T-helper 9 cell (primary cell): ENCODE data around the gene OR4C12.
"Not testable (repeated sequence)": the region's sequence is repeated elsewhere in the genome, so short reads cannot be mapped to it uniquely, and the experiment has no call there.

Experiments used
- DNase-seq: peaks from one replicate; pipeline ENCODE4 v3.0.0-alpha.2; 2020
- total RNA-seq, 2 donors: gene quantifications; one replicate each; lab custom pipeline; 2026; lab: John Stamatoyannopoulos, UW

The OR4C12 gene
- total RNA-seq: 0 reads per million in 2 donors

DNA sequence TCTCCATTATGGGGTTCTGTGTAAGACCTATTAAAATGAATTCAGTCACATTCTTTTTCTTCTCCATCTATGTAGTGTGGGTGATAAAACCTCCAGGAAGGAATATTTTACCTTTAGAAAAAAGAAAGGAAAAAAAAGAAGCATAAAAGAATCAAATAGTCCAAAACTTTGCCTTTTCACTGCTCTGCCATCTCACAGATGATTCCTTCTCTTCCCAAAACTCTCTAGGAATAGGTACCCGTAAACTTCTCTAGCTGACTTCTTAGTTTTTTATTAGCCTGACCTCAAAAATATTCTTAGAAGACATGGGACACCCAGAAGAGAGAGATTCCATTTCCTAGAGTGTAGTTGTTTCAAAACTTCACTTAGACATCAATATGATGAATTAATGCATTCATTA lies at the start of gene OR4C12:
Gene OR4C12 (minus strand): TSS at position 101 of the 400 bp plus-strand sequence. CDS start 34 bp downstream, at position 67.
- not testable (repeated sequence) for DNase-seq

DNA sequence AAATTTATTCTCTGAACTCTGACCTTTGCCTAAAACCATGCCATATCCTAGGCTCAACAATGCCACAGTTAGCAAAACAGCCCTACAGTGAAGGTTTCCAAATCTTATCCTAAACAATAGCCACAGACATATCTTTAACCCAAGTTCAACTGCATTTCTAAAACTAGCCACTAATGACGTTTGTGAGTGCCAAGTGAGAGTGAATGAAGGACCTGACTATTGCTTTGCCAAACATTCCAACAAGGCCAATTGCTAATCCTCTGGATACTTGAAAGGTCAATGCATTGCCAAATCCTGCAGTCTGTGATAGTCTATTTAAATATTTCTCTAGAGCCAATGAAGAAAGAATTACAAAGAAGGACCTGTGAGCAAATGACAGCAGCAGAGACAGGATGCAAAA lies 47.9 kb upstream of the OR4C12 start:
- no peak for DNase-seq

DNA sequence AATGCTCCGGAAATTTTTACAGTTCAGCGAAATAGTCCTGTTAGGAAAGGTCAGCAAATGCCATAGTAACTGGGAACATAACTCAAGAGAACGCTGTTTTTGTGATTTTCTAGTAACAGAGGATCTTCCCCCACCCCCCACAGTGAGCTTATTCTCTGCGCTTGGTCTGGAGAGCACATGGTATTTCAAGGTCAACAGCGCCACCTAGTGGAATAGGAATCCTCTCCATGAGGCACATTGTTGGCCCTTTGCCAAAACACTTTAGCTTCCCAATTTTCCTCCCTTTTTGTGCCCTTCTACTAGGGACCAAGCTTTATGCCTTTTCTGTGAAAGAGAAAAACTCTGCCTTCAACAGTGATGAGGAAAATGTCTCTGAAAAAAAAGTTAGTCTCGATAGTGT lies 13.2 kb upstream of the OR4C12 start:
- DNase-seq: no peak

DNA sequence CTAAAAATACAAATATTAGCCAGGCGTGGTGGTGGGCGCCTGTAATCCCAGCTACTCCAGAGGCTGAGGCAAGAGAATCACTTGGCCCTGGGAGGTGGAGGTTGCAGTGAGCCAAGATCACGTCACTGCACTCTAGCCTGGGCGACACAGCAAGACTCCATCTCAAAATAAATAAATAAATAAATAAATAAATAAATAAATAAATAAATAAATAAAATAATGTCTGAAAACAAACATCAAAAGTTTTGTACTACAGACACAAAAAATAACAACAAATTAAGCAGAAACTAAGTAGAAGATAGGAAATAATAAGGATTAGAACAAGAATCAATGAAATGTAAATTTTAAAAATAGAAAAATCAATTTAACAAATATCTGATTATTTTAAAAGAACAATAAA lies 8.9 kb downstream of the OR4C12 start:
- DNase-seq: not testable (repeated sequence)

DNA sequence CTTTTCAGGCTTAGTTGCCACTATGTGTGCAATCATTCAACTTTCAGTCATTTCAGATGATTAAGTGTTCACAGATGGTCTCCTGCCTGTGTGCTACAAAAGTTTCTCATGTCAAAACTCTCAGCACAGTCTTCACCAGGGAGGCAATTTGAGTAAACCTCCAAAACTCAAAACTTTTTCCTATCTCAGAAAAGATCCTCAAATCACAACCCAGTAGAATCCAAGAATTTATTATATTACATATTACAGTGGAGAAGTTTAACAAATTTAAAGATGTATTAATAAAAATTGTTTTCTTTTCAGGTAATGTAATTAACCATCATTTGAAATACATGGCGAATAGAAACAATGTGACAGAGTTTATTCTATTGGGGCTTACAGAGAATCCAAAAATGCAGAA lies 30.2 kb downstream of the OR4C12 start, which contains the start of gene OR4C13:
Gene OR4C13 (plus strand): TSS at position 301 of the 400 bp plus-strand sequence. CDS start 32 bp downstream, at position 333.
- no peak for DNase-seq

DNA sequence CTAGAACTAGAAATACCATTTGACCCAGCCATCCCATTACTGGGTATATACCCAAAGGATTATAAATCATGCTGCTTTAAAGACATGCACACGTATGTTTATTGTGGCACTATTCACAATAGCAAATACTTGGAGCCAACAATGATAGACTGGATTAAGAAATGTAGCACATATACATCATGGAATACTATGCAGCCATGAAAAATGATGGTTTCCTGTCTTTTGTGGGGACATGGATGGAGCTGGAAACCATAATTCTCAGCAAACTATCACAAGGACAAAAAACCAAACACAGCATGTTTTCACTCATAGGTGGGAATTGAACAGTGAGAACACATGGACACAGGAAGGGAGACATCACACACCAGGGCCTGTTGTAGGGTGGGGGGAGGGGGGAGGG lies 33.6 kb downstream of the OR4C12 start:
- not testable (repeated sequence) for DNase-seq
